ENCODE measurements around the gene TAF11L8. TPM values are rescaled to one million over a fixed set of nuclear protein-coding genes. Genes with fewer than 3 reads are reported as not detected.
"Not testable (repeated sequence)": the region's sequence is repeated elsewhere in the genome, so short reads cannot be mapped to it uniquely, and the experiment has no call there.

TAF11L8 gene
- total and polyA plus RNA-seq, 2 of the 13 experiments (the other 11 are each of a cell fraction or from before 2014, with no cell fraction given), result not detected

DNA sequence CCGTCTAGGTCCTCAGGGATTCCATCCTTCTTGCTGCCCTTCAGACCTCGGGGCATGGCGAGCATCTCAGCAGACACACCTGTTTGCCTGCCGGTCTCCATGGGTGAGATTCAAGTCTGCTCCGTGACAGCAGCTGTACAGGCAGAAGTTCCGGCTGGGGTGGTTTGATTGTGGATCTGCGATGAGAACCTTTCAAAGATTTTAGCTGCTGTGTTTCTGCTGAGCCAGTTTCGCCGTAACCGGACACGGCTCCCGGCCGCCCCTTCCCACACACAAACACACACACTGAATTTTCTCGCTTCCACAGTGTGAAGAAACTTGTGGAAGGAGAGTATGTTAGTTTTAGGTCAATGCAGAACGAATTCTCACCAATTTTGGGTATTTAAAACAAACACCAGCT is 7.0 kb upstream of the TAF11L8 start, which contains the start of gene TAF11L10:
Gene TAF11L10, minus strand, starts transcription at position 101 of the 400 bp plus-strand sequence.
- H3K4me1 ChIP-seq (ENCODE audit: insufficient read depth, low read length); in situ Hi-C loops (cut with HindIII; ENCODE audit: extremely low pct_ligation_motif_present, low pct_unique_long_range_greater_than_20kb); H3K27me3 ChIP-seq (ENCODE audit: control insufficient read depth in 1 of 2, insufficient read depth in 2 of 2, low read length in 2 of 2); POLR2A ChIA-PET; H4K20me1 ChIP-seq (ENCODE audit: insufficient read depth, low read length); H3K36me3 ChIP-seq (replicated peaks in 1 of 2; ENCODE audit: control insufficient read depth in 1 of 2, insufficient read depth in 2 of 2, low read length in 2 of 2); BruUV-seq (replicated peaks); intact Hi-C loops (cut with micrococcal nuclease; ENCODE audit: unreplicated experiment); H2AFZ ChIP-seq (ENCODE audit: low read length); H3K4me3 ChIP-seq (replicated peaks in 1 of 3; ENCODE audit: insufficient read depth in 1 of 3, low read depth in 2 of 3, low read length in 3 of 3); H3K4me2 ChIP-seq (ENCODE audit: low read depth, low read length); H3K79me2 ChIP-seq (ENCODE audit: insufficient read depth, low read length); CTCF ChIA-PET (ENCODE audit: low intra/inter-chr PET ratio, low total read pairs); H3K9ac ChIP-seq (ENCODE audit: insufficient read depth, low read depth, low read length); DNase-seq (ENCODE audit: low spot score); H3K27ac ChIP-seq (ENCODE audit: extremely low read length, insufficient read depth, low read length); H3K9me3 ChIP-seq (ENCODE audit: low read length); ATAC-seq; FAIRE-seq: not testable (repeated sequence)
- no CpG with 5 or more reads among the region's 15 CpGs for WGBS (ENCODE audit: low lambda C conversion rate)

DNA sequence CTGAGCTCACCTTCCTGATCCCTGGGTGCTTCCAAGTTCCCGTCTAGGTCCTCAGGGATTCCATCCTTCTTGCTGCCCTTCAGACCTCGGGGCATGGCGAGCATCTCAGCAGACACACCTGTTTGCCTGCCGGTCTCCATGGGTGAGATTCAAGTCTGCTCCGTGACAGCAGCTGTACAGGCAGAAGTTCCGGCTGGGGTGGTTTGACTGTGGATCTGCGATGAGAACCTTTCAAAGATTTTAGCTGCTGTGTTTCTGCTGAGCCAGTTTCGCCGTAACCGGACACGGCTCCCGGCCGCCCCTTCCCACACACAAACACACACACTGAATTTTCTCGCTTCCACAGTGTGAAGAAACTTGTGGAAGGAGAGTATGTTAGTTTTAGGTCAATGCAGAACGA is 3.5 kb upstream of the TAF11L8 start, which contains the start of gene TAF11L9:
Gene TAF11L9, minus strand, starts transcription at position 140 of the 400 bp plus-strand sequence.
- H4K20me1 ChIP-seq (ENCODE audit: insufficient read depth, low read length); H3K9ac ChIP-seq (ENCODE audit: insufficient read depth, low read depth, low read length); H3K4me3 ChIP-seq (replicated peaks in 1 of 3; ENCODE audit: insufficient read depth in 1 of 3, low read depth in 2 of 3, low read length in 3 of 3); in situ Hi-C loops (cut with HindIII; ENCODE audit: extremely low pct_ligation_motif_present, low pct_unique_long_range_greater_than_20kb); BruUV-seq (replicated peaks); intact Hi-C loops (cut with micrococcal nuclease; ENCODE audit: unreplicated experiment); H2AFZ ChIP-seq (ENCODE audit: low read length); H3K9me3 ChIP-seq (ENCODE audit: low read length); H3K36me3 ChIP-seq (replicated peaks in 1 of 2; ENCODE audit: control insufficient read depth in 1 of 2, insufficient read depth in 2 of 2, low read length in 2 of 2); H3K27me3 ChIP-seq (ENCODE audit: control insufficient read depth in 1 of 2, insufficient read depth in 2 of 2, low read length in 2 of 2); ATAC-seq; CTCF ChIA-PET (ENCODE audit: low intra/inter-chr PET ratio, low total read pairs); DNase-seq (ENCODE audit: low spot score); H3K27ac ChIP-seq (ENCODE audit: extremely low read length, insufficient read depth, low read length); POLR2A ChIA-PET; H3K79me2 ChIP-seq (ENCODE audit: insufficient read depth, low read length); H3K4me1 ChIP-seq (ENCODE audit: insufficient read depth, low read length); FAIRE-seq; H3K4me2 ChIP-seq (ENCODE audit: low read depth, low read length): not testable (repeated sequence)
- WGBS (ENCODE audit: low lambda C conversion rate), result 50% methylated on average over 12 of the region's 15 CpGs

DNA sequence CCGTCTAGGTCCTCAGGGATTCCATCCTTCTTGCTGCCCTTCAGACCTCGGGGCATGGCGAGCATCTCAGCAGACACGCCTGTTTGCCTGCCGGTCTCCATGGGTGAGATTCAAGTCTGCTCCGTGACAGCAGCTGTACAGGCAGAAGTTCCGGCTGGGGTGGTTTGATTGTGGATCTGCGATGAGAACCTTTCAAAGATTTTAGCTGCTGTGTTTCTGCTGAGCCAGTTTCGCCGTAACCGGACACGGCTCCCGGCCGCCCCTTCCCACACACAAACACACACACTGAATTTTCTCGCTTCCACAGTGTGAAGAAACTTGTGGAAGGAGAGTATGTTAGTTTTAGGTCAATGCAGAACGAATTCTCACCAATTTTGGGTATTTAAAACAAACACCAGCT is 5.1 kb downstream of the TAF11L8 start, which contains the start of gene TAF11L7:
Gene TAF11L7, minus strand, starts transcription at position 101 of the 400 bp plus-strand sequence.
- no CpG with 5 or more reads among the region's 16 CpGs for WGBS (ENCODE audit: low lambda C conversion rate)
- in situ Hi-C loops (cut with HindIII; ENCODE audit: extremely low pct_ligation_motif_present, low pct_unique_long_range_greater_than_20kb); H4K20me1 ChIP-seq (ENCODE audit: insufficient read depth, low read length); H3K27ac ChIP-seq (ENCODE audit: extremely low read length, insufficient read depth, low read length); intact Hi-C loops (cut with micrococcal nuclease; ENCODE audit: unreplicated experiment); H3K27me3 ChIP-seq (ENCODE audit: control insufficient read depth in 1 of 2, insufficient read depth in 2 of 2, low read length in 2 of 2); H3K4me2 ChIP-seq (ENCODE audit: low read depth, low read length); BruUV-seq (replicated peaks); H3K9me3 ChIP-seq (ENCODE audit: low read length); H3K9ac ChIP-seq (ENCODE audit: insufficient read depth, low read depth, low read length); H3K36me3 ChIP-seq (replicated peaks in 1 of 2; ENCODE audit: control insufficient read depth in 1 of 2, insufficient read depth in 2 of 2, low read length in 2 of 2); H3K79me2 ChIP-seq (ENCODE audit: insufficient read depth, low read length); DNase-seq (ENCODE audit: low spot score); H3K4me1 ChIP-seq (ENCODE audit: insufficient read depth, low read length); CTCF ChIA-PET (ENCODE audit: low intra/inter-chr PET ratio, low total read pairs); H2AFZ ChIP-seq (ENCODE audit: low read length); ATAC-seq; H3K4me3 ChIP-seq (replicated peaks in 1 of 3; ENCODE audit: insufficient read depth in 1 of 3, low read depth in 2 of 3, low read length in 3 of 3); POLR2A ChIA-PET; FAIRE-seq: not testable (repeated sequence)

Small RNA genes within 50 kb of the gene (small RNA-seq; reads per million reads assigned to genes)
- 0 reads per million in 3 experiments for gene AC233724.3 (ENCODE audit: insufficient read depth in 2 of 3, insufficient read length in 3 of 3, low read depth in 2 of 3, low replicate concordance in 1 of 3)
- 0 reads per million in 3 experiments for gene AC233724.6 (ENCODE audit: insufficient read depth in 2 of 3, insufficient read length in 3 of 3, low read depth in 2 of 3, low replicate concordance in 1 of 3)
- 0 reads per million in 3 experiments for gene AC233724.7 (ENCODE audit: insufficient read depth in 2 of 3, insufficient read length in 3 of 3, low read depth in 2 of 3, low replicate concordance in 1 of 3)

Other genes with a start within 250 kb of the TAF11L8 start
- not detected in 2 replicates for gene TAF11L2, start 92.7 kb downstream of the TAF11L8 start, total RNA-seq (2016; rRNA removed; fragmentation: Illumina TruSeq; extraction: Trizol)
- gene TAF11L2, start 92.7 kb downstream of the TAF11L8 start, polyA plus RNA-seq (2011; rRNA removed), result not detected in 2 replicates
- not detected in 2 replicates for gene TAF11L3, start 72.6 kb downstream of the TAF11L8 start, total RNA-seq (2016; rRNA removed; fragmentation: Illumina TruSeq; extraction: Trizol)
- not detected in 2 replicates for gene TAF11L3, start 72.6 kb downstream of the TAF11L8 start, polyA plus RNA-seq (2011; rRNA removed)
- gene TAF11L4, start 69.2 kb downstream of the TAF11L8 start, total RNA-seq (2016; rRNA removed; fragmentation: Illumina TruSeq; extraction: Trizol), result not detected in 2 replicates
- not detected in 2 replicates for gene TAF11L4, start 69.2 kb downstream of the TAF11L8 start, polyA plus RNA-seq (2011; rRNA removed)
- not detected in 2 replicates for gene TAF11L5, start 65.7 kb downstream of the TAF11L8 start, total RNA-seq (2016; rRNA removed; fragmentation: Illumina TruSeq; extraction: Trizol)
- not detected in 2 replicates for gene TAF11L5, start 65.7 kb downstream of the TAF11L8 start, polyA plus RNA-seq (2011; rRNA removed)
- not detected in 2 replicates for gene TAF11L6, start 62.3 kb downstream of the TAF11L8 start, total RNA-seq (2016; rRNA removed; fragmentation: Illumina TruSeq; extraction: Trizol)
- gene TAF11L6, start 62.3 kb downstream of the TAF11L8 start, polyA plus RNA-seq (2011; rRNA removed), result not detected in 2 replicates
- not detected in 2 replicates for gene TAF11L7, start 5.2 kb downstream of the TAF11L8 start, total RNA-seq (2016; rRNA removed; fragmentation: Illumina TruSeq; extraction: Trizol)
- gene TAF11L7, start 5.2 kb downstream of the TAF11L8 start, polyA plus RNA-seq (2011; rRNA removed), result not detected in 2 replicates
- not detected in 2 replicates for gene TAF11L9, start 3.4 kb upstream of the TAF11L8 start, total RNA-seq (2016; rRNA removed; fragmentation: Illumina TruSeq; extraction: Trizol)
- not detected in 2 replicates for gene TAF11L9, start 3.4 kb upstream of the TAF11L8 start, polyA plus RNA-seq (2011; rRNA removed)
- gene TAF11L10, start 6.9 kb upstream of the TAF11L8 start, total RNA-seq (2016; rRNA removed; fragmentation: Illumina TruSeq; extraction: Trizol), result not detected in 2 replicates
- gene TAF11L10, start 6.9 kb upstream of the TAF11L8 start, polyA plus RNA-seq (2011; rRNA removed), result not detected in 2 replicates
- not detected in 2 replicates for gene TAF11L11, start 13.2 kb upstream of the TAF11L8 start, total RNA-seq (2016; rRNA removed; fragmentation: Illumina TruSeq; extraction: Trizol)
- not detected in 2 replicates for gene TAF11L11, start 13.2 kb upstream of the TAF11L8 start, polyA plus RNA-seq (2011; rRNA removed)
- gene TAF11L12, start 19.4 kb upstream of the TAF11L8 start, total RNA-seq (2016; rRNA removed; fragmentation: Illumina TruSeq; extraction: Trizol), result not detected in 2 replicates
- gene TAF11L12, start 19.4 kb upstream of the TAF11L8 start, polyA plus RNA-seq (2011; rRNA removed), result not detected in 2 replicates
- not detected in 2 replicates for gene TAF11L13, start 41.1 kb upstream of the TAF11L8 start, total RNA-seq (2016; rRNA removed; fragmentation: Illumina TruSeq; extraction: Trizol)
- not detected in 2 replicates for gene TAF11L13, start 41.1 kb upstream of the TAF11L8 start, polyA plus RNA-seq (2011; rRNA removed)
- gene TAF11L14, start 43.5 kb upstream of the TAF11L8 start, total RNA-seq (2016; rRNA removed; fragmentation: Illumina TruSeq; extraction: Trizol), result not detected in 2 replicates
- gene TAF11L14, start 43.5 kb upstream of the TAF11L8 start, polyA plus RNA-seq (2011; rRNA removed), result not detected in 2 replicates